DND-41 (cell line): ENCODE data around the gene EPB41L5.

Experiments
- ATAC-seq: fragments of 200-7000 bp; cut with Tn5 transposase; 3 replicates; pipeline ENCODE4 v1.9.1; 2021; ENCODE audit warnings: low read depth; ENCODE audit not compliant: insufficient read depth
- DNase-seq: peaks from one replicate; pipeline ENCODE4 v3.0.0-alpha.2; 2020
- H2AFZ ChIP-seq: 2 replicates; pipeline ENCODE4 v1.6.0; 2012; ENCODE audit warnings: low read depth, low read length
- H3K27ac ChIP-seq: 2 replicates; pipeline ENCODE4 v1.5.1; 2012; ENCODE audit warnings: low read length, inconsistent platforms
- H3K27me3 ChIP-seq: fragments of 200-600 bp; sonication (generic); 2 replicates; pipeline ENCODE4 v1.6.0; 2012; ENCODE audit warnings: low read length, mild to moderate bottlenecking, inconsistent platforms; ENCODE audit not compliant: insufficient read depth, poor library complexity
- H3K36me3 ChIP-seq: 2 replicates; pipeline ENCODE4 v1.5.1; 2012; ENCODE audit warnings: low read length, inconsistent platforms; ENCODE audit not compliant: insufficient read depth
- H3K4me1 ChIP-seq: 2 replicates; pipeline ENCODE4 v1.5.1; 2012; ENCODE audit warnings: mild to moderate bottlenecking, low read length; ENCODE audit not compliant: insufficient read depth
- H3K4me2 ChIP-seq: 2 replicates; pipeline ENCODE4 v1.6.0; 2012; ENCODE audit warnings: mild to moderate bottlenecking, moderate library complexity, low read length, inconsistent platforms; ENCODE audit not compliant: insufficient read depth
- H3K4me3 ChIP-seq, 2 experiments: fragments of 200-600 bp in 1 of 2; shearing (Covaris generic) in 1 of 2; 2 replicates each; pipeline ENCODE4 v1.5.1; 2012 to 2016; ENCODE audit warnings: inconsistent platforms in 2 of 2, low read length in 2 of 2, mild to moderate bottlenecking in 2 of 2, low read depth in 1 of 2, moderate library complexity in 1 of 2
- H3K79me2 ChIP-seq: 2 replicates; pipeline ENCODE4 v1.6.0; 2012; ENCODE audit warnings: low read length, inconsistent platforms; ENCODE audit not compliant: insufficient read depth
- H3K9ac ChIP-seq: 2 replicates; pipeline ENCODE4 v1.6.0; 2012; ENCODE audit warnings: low read depth, mild to moderate bottlenecking, inconsistent platforms, low read length, moderate library complexity
- H3K9me3 ChIP-seq: 2 replicates; pipeline ENCODE4 v1.5.1; 2012; ENCODE audit warnings: low read length, moderate library complexity, mild to moderate bottlenecking, inconsistent platforms; ENCODE audit not compliant: insufficient read depth, severe bottlenecking
- H4K20me1 ChIP-seq: 2 replicates; pipeline ENCODE4 v1.6.0; 2012; ENCODE audit warnings: low read length; ENCODE audit not compliant: insufficient read depth
- EZH2 ChIP-seq: IDR thresholded peaks from 3 replicates; pipeline ENCODE4 v1.6.1; 2012; ENCODE audit warnings: borderline replicate concordance, low read depth, mild to moderate bottlenecking, moderate library complexity, low read length, inconsistent platforms; ENCODE audit not compliant: severe bottlenecking
- TF ChIP-seq, protein P1 (sequence below): IDR thresholded peaks from 2 replicates; pipeline ENCODE4 v1.5.1; 2012; ENCODE audit warnings: borderline replicate concordance, low read length, moderate library complexity, mild to moderate bottlenecking; ENCODE audit not compliant: poor library complexity, severe bottlenecking; ENCODE audit errors: extremely low read depth

The EPB41L5 gene

DNA sequence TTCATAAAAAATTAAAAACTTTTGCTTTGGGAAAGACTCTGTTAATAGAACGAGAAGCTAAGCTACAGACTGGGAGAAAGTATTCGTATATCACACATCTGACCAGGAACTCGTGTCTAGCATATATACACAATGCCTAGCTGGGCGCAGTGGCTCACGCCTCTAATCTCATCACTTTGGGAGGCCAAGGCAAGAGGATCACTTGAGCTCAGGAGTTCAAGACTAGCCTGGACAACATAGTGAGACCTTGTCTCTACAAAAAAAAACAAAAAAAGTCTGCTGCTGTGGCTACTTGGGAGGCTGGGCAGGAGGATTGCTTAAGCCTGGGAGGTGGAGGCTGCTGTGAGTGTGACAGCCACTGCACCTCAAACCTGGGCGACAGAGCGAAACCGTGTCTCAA is 46.6 kb downstream of the EPB41L5 start:
- Histone ChIP-seq H3K4me2 (no peak overlapping the region), H3K9me3 (no peaks in the 10 kb centered on the region), H3K79me2 (peaks cover 21% of the 10 kb centered on the region), H3K4me3 (no peak overlapping the region), H4K20me1 (no peaks in the 10 kb centered on the region), H3K36me3 (no peaks in the 10 kb centered on the region), H3K9ac (no peak overlapping the region), H2AFZ (no peak overlapping the region), H3K27ac (no peak overlapping the region), H3K4me1 (no peaks in the 10 kb centered on the region), H3K27me3 (no peaks in the 10 kb centered on the region)
- ATAC-seq = no peak
- DNase-seq = no peak
- TF ChIP-seq EZH2 = no peak
- TF ChIP-seq, protein P1, sequence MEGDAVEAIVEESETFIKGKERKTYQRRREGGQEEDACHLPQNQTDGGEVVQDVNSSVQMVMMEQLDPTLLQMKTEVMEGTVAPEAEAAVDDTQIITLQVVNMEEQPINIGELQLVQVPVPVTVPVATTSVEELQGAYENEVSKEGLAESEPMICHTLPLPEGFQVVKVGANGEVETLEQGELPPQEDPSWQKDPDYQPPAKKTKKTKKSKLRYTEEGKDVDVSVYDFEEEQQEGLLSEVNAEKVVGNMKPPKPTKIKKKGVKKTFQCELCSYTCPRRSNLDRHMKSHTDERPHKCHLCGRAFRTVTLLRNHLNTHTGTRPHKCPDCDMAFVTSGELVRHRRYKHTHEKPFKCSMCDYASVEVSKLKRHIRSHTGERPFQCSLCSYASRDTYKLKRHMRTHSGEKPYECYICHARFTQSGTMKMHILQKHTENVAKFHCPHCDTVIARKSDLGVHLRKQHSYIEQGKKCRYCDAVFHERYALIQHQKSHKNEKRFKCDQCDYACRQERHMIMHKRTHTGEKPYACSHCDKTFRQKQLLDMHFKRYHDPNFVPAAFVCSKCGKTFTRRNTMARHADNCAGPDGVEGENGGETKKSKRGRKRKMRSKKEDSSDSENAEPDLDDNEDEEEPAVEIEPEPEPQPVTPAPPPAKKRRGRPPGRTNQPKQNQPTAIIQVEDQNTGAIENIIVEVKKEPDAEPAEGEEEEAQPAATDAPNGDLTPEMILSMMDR = no peak

DNA sequence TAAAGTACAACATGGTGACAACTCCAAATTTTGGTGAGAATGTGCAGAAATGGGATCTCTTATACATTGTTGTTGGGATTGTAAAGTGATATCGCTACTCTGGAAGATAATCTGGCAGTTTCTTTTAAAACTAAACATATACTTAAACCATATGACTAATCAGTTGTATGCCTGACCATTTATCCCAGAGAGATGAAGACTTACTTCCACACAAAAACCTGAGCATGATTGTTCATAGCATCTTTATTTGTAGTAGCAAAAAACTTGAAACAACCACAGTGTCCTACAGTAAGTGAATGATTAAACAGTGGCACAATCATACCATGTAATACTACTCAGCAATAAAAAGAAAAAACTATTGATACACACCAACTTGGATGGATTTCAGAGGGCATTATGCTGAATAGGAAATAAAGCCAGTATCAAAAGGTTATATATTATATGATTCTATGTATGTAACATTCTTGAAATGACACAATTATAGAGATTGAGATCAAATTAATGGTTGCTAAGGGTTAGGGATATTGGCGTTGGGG is 47.3 kb downstream of the EPB41L5 start:
- Histone ChIP-seq H3K79me2 (peaks cover 24% of the 10 kb centered on the region), H3K4me1 (no peaks in the 10 kb centered on the region), H3K27ac (no peak overlapping the region), H3K27me3 (no peaks in the 10 kb centered on the region), H2AFZ (no peak overlapping the region), H4K20me1 (0 out of 2 replicates have a peak, but pooled peaks cover 2% of the 10 kb centered on the region), H3K36me3 (no peaks in the 10 kb centered on the region), H3K4me3 (no peak overlapping the region), H3K9me3 (no peaks in the 10 kb centered on the region), H3K9ac (no peak overlapping the region), H3K4me2 (no peak overlapping the region)
- no peak for TF ChIP-seq EZH2
- TF ChIP-seq, protein P1 = no peak
- no peak for ATAC-seq
- no peak for DNase-seq

DNA sequence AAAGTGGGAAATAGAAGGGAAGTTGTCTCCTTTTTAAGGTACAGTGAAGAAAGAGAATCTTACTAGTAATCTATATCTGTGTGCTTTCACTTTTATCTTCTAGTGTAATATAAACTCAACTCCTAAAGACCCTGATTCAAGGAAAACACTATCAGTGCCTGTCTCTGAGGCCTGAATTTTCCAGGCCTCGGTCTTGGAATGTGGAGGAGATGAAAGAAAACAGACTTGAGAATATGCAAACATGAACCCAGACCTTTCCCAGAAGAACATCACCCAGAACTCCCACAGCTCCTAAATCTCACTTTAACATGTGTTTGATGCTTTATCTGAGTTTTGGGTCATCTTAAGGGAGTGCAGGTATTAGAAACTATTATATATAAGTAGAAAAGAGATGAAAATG is 51.8 kb downstream of the EPB41L5 start:
- no peak overlapping the region for H3K4me2 ChIP-seq
- H3K27me3 ChIP-seq = no peaks in the 10 kb centered on the region
- H3K27ac ChIP-seq = no peak overlapping the region
- no peak overlapping the region for H3K9ac ChIP-seq
- H3K9me3 ChIP-seq = no peaks in the 10 kb centered on the region
- no peak for TF ChIP-seq EZH2
- TF ChIP-seq, protein P1 = no peak
- H3K36me3 ChIP-seq = no peaks in the 10 kb centered on the region
- H3K4me3 ChIP-seq = no peak overlapping the region
- ATAC-seq (no peak), DNase-seq (no peak)
- no peak overlapping the region for H2AFZ ChIP-seq
- no peaks in the 10 kb centered on the region for H3K4me1 ChIP-seq
- H4K20me1 ChIP-seq = 0 out of 2 replicates have a peak, but pooled peaks cover 2% of the 10 kb centered on the region
- peaks cover 8% of the 10 kb centered on the region; the same call in 1 of the 2 replicates for H3K79me2 ChIP-seq
